ENCODE results near the gene NUP188. TPM values are rescaled to one million over a fixed set of nuclear protein-coding genes. Genes with fewer than 3 reads are reported as not detected.

The NUP188 gene
- total and polyA plus RNA-seq, 2 of the 13 experiments (the other 11 are each of a cell fraction or from before 2014, with no cell fraction given), result 28.0 to 38.5 TPM

DNA sequence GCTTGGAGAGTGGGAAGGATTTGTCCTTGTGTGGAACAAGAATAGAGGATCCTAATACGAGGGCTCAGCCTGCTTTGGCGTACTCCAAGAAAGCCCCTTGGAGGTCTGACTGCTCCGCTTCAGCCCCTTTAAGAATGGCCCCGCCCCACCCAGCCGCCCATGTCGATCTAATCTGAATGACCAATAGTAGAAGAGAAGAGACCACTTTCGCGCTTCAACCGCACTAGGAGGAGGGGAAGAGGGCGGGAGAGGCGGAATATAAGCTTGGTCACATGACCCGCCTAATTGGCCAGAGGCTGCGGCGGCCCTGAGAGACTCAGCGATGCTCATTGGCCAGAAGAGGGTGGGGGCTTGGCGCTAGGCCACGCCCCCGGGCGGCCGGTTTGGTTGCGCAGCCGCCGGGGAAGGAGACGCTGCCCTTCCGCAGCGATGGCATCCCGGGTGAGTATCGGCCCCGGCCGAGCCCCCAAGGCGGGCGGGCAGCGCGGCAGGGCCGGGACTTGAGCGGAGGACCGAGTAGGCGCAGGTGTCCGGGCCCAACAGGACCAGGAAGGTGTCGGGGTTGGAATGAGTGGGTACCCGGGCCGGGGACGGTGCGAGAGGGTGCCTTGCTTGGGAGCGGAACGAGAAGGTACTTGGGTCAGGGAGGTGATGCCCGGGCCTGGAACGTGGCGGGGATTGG lies 88.9 kb downstream of the NUP188 start, which contains the start of gene MIGA2 (continued):
- TF ChIP-seq ZNF142 (CRISPR knock-in tag; IDR thresholded peaks at IDR 0.05) (peak; percentile 66; the same call in 1 of the 2 replicates), ATF7 (IDR thresholded peaks at IDR 0.05) (no peak), ATF7 (CRISPR knock-in tag; IDR thresholded peaks at IDR 0.05) (no peak), MAX (IDR thresholded peaks at IDR 0.05) (0 out of 2 replicates have a peak, but pooled peaks have one; percentile 42), PREB (CRISPR knock-in tag; IDR thresholded peaks at IDR 0.05) (0 out of 2 replicates have a peak, but pooled peaks have one; percentile 46), THYN1 (CRISPR knock-in tag; IDR thresholded peaks at IDR 0.05; ENCODE audit: borderline replicate concordance, low read depth) (no peak), SALL1 (CRISPR knock-in tag; IDR thresholded peaks at IDR 0.05) (peak; percentile 35; the same call in 1 of the 2 replicates), FOXP1 (IDR thresholded peaks at IDR 0.05) (no peak), FOXP1 (CRISPR knock-in tag; IDR thresholded peaks at IDR 0.05) (no peak), ZSCAN25 (CRISPR knock-in tag; IDR thresholded peaks at IDR 0.05) (0 out of 2 replicates have a peak, but pooled peaks have one; percentile 42), MIER2 (CRISPR knock-in tag; IDR thresholded peaks at IDR 0.05) (0 out of 2 replicates have a peak, but pooled peaks have one; percentile 12), HOXA3 (CRISPR knock-in tag; IDR thresholded peaks at IDR 0.05) (peak; percentile 28; the same call in 1 of the 2 replicates), ZMYM4 (CRISPR knock-in tag; IDR thresholded peaks at IDR 0.05) (peak; percentile 41; the same call in 1 of the 2 replicates), ETV5 (CRISPR knock-in tag; IDR thresholded peaks at IDR 0.05; ENCODE audit: borderline replicate concordance) (peak; percentile 40; the same call in 1 of the 2 replicates), USF2 (IDR thresholded peaks at IDR 0.05; ENCODE audit: low read depth, low read length) (peak; percentile 90), USF2 (CRISPR knock-in tag; IDR thresholded peaks at IDR 0.05; ENCODE audit: borderline replicate concordance) (peak; percentile 95; the same call in 1 of the 2 replicates)
- TF ChIP-seq, protein P1, sequence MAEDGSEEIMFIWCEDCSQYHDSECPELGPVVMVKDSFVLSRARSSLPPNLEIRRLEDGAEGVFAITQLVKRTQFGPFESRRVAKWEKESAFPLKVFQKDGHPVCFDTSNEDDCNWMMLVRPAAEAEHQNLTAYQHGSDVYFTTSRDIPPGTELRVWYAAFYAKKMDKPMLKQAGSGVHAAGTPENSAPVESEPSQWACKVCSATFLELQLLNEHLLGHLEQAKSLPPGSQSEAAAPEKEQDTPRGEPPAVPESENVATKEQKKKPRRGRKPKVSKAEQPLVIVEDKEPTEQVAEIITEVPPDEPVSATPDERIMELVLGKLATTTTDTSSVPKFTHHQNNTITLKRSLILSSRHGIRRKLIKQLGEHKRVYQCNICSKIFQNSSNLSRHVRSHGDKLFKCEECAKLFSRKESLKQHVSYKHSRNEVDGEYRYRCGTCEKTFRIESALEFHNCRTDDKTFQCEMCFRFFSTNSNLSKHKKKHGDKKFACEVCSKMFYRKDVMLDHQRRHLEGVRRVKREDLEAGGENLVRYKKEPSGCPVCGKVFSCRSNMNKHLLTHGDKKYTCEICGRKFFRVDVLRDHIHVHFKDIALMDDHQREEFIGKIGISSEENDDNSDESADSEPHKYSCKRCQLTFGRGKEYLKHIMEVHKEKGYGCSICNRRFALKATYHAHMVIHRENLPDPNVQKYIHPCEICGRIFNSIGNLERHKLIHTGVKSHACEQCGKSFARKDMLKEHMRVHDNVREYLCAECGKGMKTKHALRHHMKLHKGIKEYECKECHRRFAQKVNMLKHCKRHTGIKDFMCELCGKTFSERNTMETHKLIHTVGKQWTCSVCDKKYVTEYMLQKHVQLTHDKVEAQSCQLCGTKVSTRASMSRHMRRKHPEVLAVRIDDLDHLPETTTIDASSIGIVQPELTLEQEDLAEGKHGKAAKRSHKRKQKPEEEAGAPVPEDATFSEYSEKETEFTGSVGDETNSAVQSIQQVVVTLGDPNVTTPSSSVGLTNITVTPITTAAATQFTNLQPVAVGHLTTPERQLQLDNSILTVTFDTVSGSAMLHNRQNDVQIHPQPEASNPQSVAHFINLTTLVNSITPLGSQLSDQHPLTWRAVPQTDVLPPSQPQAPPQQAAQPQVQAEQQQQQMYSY (CRISPR knock-in tag; IDR thresholded peaks at IDR 0.05), result peak; percentile 30; the same call in 1 of the 2 replicates

All from HepG2 (cell line).